Left renal cortex interstitium (tissue), 4 donors: Measurements from ENCODE around the gene DTNB. TPM values are rescaled to one million over a fixed set of nuclear protein-coding genes. Genes with fewer than 3 reads are reported as not detected.

ENCODE experiments used
- DNase-seq, 4 donors: peaks; one replicate each; pipeline ENCODE4 v3.0.0-alpha.2; 2013; ENCODE audit warnings: low read depth in 4 of 4, low spot score in 2 of 4, missing footprints in 1 of 4
- polyA plus RNA-seq, 4 donors: library from polyadenylated mRNA; unstranded; fragments of 120-200 nt; gene quantifications; one replicate each; pipeline ENCODE4 v1.2.1, GENCODE V29; 2013; ENCODE audit not compliant: insufficient read length in 4 of 4

DTNB gene
- polyA plus RNA-seq, 4 donors = 19.2 to 23.3 (median 21.5) TPM

DNA sequence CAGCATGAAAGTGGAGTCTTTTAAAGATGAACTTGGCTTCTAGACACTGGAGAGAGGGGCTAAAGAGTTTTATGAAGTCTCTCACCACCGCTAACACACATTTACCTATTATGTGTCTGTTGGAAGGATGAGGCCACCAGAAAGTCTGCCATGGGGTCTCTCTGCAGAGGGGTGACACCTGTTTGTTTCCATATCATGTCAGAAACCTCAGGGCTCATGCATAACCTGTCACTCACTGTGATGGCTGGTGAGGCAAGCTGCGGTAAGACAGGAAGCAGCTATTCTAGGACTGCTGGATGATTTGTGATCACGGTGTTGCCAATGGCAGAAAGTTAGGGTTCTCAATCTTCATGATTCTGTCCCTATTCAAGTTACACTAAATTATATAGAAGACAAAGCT, 270.9 kb downstream of the DTNB start:
- DNase-seq = no peak

DNA sequence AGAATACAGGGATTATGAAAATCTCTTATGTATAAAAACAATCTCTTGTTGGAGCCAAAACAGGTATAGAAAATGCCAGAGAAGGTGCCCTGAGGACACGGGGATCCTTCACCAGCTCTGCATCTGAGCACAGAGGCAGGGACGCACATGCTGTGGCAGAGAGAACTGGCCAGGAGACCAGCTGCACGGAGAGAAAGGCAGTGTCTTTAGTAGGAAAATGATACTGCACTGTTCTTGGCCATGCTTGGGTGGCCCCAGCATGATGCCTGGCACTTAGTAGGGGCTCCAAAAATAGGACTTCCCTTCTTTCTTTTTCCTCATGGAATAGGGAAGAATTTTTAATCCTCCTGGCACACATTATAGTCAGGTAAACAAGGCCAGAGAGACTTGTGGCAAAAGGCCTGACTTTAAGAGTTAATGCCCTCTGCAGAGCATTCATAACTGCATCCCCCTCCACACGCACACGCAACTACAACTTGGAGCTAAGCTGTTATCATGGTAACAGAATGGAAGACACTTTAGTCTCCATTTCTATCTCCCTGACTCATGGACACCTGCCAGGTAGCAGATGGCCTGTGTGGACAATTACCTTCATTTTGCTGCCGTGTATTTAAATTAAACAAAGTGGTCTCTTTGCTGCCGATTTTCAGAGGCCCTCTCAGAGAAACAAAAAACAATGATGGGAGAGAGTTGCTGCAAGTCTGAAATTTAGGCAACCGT, 271.9 kb downstream of the DTNB start:
- DNase-seq = no peak

DNA sequence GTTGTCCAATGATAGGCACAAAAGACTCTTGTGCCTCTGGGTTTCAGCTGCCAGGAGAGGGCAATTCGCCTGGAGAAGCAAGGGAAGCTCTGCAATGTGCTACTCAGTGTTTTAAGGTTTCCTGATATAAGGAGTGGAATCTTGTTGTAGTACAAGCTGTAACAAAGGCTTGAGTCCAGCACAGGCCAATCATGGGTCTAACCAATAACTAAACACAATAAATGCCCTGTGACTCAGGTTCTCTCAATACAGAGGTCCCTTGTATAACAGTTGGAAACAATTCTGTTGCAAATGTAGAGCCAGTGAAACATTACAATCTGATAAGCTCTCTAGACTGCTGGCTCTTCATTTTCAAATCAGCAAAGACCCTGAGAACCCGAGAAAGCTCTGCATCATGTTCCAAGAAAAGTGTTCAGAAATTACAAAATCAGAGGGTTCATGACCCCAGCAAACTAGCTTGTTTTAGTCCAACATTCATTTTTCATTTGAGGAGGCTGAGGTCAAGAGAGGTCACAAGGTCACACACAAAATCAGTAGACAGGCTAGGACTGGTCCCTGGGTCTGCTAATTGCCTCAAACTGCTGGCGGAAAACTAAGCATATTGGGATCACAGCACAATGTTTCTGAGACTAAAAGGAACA, 272.7 kb downstream of the DTNB start:
- no peak for DNase-seq

DNA sequence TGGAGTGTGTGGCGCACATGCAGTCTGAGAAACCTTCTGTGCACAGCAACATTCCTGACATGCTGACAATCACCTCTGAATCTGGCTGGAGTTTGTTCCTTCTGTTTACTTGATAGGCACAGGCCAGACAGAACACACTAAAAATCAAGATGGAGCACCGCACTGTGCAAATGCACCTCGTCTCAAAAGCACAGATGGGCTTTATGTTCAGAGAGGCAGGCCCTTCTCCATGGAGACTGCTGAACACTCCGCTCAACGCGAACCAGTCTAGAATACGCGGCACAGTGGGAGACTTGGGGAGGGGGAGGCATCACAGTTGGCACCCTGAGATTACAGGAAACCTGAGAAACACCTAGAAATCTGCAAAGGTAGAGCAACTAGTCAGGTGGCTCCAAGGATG, 273.2 kb downstream of the DTNB start:
- DNase-seq = no peak

DNA sequence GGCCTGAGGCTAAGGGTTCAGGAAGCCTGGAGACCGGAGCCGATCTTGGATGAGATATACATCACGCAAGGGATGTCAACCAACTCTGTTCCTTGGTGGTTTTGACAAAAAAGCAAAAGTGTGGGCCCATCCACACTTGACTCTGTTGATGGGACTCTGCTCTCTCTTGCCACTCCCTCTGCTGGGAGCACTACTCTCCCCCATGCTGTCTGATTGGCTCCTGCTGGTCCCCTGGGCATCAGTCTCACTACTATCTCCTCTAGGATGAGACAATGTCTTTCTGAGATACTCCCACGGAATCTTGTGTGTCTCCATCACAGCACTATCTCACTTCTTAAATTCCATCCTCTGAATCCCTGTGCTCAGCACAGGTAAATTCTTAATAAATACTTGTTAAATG, 274.8 kb downstream of the DTNB start:
- DNase-seq = no peak

DNA sequence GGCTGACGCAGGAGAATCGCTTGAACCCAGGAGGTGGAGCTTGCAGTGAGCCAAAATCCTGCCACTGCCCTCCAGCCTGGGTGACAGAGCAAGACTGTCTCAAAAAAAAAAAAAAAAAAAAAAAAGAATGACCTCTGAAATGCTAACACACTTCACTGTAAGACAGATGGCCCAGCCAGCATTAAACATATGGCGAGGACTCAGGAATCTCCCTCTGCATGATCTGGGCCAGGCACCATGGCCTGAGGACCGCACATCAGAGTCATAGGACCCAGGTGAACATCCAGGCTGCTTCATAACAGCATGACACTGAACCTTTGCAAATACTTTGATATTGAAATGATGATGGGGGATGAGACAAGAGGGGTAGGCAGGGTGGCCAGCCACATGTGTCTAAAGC, 275.6 kb downstream of the DTNB start:
- no peak for DNase-seq

DNA sequence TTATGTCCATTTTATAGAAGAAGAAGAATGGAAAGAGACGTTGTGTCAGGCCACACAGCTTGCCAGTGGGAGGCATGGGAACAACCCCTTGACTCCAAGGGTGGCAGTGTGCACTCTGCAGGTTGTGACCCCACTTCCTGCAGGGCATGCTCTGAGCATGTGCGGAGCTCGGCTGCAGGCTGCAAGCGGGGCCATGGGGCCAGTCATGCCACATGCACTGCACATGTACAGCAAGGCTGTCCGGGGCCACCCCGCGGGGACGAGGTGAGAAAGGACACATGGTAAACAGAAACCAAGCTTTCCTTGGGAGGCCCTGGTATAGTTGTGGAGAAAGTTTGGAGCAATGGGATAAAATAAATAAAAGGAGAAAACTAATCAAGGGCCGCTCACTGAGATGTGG, 284.2 kb downstream of the DTNB start:
- DNase-seq = no peak

DNA sequence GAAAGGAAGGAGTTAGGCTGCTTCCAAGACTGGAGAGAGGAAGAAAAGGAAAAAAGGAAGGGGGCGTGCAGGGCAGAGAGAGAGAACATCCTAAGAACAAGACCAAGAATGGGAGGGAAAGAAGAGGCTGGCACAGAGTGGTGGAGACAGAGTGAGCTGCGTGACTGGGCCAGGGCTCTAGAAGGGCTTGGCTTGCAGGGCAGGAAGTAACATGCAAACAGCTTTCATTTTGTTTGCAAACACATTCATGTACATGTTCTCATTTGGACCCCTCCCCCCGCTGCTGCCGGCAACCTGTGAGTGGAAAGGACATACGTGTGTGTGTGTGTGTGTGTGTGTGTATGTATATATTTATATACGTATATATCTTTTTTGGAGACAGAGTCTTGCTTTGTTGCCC, 284.9 kb downstream of the DTNB start:
- DNase-seq = no peak

DNA sequence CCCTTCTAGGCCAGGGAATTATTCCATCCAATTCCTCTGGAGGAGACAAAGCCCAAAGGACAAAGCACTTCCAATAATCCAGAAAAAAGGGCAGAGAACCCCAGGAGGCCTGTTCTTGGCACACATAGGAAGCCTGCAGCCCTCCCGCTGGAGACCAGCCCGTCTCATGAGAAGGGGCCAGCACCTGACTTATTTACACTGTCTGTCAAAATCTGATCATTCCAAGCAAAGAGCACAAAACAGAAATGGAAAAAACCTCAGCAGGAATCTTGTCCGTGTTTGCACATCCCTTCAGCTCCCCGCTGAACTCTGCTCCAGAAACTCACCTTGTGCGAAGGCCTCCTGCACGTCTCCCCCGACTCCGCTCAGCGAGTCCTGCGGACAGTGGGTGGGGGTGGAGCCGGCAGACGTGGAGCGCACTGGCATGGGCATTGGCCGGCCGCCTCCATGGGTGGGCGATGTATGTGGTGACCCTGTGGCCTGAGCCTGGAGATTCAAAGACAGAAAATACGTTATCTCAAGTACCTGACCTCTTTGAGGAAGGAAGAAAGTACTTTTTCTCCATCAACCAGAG, 285.4 kb downstream of the DTNB start:
- no peak for DNase-seq

DNA sequence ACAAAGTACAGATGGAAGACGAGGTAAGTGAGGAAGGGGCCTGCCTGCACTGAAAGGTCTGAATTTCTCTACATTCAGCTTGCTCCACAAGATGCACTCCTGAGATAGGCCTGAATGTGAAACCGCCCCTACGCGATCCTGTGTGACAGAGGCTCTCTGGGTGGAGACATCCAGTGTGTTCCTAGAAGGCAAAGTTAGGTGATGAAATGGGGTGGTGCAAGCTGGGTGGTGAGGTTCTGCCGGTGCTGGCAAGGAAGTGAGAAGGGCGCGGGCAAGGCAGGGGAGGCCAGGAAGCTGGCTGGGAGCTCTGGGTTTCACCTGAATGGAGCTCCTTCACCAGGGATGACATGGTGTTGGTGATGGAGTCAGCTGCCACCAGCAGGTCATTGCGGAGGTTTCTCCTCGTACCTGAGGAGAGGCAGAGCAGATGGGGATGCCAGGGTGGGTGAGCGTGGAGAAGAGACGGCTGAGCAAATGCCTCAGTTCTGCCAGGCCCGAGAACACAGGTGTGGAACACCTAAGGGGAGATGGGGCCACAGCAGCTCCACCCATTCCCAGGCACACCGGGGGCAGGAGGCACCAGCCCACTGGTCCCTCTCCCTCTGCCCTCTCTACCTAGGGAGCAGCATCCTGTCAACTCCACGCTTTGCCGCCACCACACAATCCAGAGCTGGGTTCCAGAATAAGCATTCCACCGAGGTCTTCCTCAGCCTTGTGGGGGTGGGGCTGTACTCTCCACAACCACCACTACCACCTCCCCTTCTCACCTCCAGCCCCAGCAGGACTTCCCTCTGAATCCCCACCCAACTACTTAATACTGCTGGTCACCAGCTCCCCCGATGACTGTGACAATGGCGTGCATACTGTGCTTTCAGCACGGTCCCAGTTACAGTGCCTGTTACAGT, 286.2 kb downstream of the DTNB start:
- DNase-seq = no peak

DNA sequence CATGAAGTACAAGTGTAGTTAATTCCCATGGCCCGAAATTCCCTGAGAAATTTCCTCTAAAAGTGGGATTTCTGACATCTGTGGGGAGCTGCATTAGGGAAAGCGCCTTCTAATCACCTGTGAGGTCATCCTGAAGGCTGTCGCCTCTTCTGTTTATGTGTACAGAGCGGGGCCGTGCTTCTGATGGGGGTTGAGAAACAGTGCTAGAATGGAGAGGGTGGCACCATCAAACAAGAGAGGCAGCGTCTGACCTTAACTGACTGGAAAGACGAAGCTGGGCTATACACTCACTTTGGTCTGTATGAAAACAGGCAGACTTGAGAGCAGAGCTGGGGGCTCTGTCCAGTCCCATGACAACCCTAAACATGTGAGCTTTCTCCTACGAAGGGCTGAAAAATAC, 287.5 kb downstream of the DTNB start:
- DNase-seq = no peak

DNA sequence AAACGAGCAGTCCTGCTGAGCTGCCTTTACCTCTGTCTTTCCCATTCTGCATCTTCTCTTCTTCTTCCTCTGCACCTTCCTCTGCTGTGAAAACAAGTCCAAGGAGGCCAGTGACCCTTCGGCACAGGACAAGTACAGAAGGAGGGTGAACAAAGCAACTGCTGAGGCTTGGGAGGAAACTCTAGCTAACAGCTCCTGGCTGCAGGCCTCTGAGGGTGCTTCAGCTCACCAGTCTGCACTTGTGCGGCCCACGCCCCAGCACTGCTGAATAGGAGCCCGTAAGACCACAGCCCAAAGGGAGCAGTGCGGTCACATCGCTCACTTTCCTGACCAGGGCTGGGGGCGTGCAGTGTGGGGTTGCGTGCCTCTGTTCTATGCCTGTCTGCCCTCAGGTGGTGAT, 289.6 kb downstream of the DTNB start:
- DNase-seq = no peak

DNA sequence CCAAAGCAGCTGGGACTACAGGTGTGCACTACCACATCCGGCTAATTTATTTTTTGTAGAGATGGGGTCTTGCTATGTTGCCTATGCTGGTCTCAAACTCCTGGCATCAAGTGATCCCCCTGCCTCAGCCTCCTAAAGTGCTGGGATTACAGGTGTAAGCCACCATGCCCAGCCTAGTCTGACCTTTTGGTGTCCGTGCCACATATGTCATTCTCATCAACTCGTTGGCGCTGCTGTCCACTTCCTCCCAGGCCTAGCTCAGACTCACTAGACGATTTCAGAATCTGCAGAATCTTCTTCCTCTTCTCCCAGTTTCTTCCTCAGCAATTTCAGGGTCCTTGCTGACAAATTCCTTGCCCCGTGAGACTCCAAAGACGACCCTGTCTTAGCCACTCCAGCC, 291.9 kb downstream of the DTNB start:
- DNase-seq = no peak

DNA sequence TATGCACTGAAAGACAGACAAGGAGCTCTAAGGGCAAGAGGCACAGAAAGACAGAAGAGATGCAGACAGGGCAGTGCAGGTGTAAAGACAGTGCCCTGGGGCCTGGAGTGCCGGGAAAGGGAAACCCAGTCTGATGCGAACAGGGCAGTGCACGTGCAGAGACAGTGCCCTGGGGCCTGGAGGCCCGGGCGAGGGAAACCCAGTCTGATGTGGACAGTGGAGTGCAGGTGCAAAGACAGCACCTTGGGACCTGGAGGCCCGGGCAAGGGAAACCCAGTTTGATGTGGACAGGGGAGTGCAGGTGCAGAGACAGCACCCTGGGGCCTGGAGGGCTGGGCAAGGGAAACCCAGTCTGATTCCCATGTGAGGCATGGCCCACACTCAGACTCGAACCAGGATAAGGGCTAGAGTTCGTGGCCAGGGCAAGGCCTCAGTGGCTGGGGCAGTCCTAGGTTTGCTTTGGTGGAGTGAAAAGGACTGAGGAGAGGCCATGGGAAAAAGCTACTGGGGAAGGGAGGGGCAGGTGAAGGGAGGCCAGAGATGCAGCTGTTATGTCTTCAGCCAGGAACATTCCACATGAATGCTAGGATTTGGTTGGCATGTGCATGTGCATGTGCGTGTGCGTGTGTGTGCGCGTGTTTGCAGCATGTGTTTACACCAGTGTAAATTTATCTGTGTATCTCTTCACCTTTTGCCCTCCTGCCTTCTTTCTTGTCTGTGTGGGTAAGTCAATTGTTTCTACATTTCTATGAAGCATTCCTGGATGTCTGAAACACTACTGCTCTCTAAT, 292.6 kb downstream of the DTNB start:
- no peak for DNase-seq

DNA sequence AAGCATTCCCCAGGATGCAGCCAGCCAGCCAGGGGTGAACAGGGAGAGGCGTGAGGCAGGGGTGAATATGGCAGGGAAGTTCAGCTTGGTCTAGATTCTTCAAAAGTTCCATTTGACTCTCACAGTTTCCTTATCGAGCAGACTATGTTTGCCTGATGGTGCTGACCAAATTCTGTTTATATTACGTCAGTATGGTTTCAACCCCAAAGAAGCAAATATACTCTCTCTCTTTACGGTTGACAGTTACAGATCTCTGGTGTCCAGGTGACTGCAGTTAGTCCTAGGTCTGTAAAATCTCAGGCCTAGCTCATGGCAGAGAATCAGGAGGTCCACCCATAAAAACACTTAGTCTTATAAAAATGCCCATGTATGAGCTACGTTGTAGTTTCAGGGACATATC, 293.4 kb downstream of the DTNB start:
- no peak for DNase-seq

DNA sequence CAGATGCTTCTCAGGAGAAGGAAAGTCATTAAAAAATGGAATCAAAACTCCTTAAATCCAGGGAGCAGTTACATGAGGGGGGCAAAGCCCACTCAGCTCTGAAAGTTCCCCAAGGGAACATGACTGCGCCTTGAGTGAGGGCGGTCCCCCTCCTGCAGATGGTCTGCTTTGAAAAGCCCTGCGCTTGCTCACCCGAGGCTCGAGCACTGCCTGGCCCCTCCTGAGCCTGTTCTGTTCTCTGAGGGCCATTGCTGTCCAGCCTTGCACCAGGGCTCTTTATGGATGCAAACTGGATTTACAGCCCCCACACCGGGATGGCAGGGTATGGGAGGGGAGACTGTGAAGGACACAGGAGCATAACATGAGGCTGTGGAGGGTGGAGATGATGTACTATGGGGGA, 293.8 kb downstream of the DTNB start:
- DNase-seq = no peak

DNA sequence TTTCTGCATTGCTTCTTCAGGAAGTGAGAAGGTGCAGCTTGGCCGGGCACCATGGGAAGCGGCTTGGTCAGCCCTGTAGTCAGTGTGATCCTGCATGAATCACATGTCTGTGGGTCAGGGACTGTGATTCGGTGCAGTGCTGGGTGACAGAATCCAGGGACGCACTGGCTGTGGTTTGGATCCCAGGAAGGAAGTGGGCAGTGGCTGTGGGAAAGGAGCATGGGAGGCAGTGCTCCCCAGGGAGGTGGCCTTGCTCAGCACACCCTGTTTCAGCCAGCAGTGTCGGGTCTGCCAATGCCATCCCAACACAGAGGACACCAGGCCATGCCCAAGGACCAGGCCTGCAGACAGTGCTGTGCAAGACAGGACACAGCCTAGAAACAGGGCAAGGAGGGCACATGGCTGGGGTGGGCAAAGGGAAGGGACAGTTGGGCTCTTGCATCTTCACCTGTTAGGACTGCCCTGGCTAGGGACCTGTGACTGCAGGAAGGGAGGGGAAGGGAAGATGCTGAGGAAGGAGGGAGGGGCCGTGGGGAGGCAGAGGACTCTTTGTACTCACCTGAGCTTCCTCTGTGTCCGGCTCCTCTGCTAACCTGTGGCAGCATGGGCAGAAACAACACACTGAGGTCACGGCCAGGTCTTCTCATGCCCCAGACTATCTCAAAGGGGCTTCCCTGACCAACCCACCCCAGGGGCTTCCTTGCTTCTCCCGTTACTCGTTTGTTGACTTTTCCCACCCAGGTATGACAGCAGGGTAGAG, 294.5 kb downstream of the DTNB start:
- DNase-seq = no peak

DNA sequence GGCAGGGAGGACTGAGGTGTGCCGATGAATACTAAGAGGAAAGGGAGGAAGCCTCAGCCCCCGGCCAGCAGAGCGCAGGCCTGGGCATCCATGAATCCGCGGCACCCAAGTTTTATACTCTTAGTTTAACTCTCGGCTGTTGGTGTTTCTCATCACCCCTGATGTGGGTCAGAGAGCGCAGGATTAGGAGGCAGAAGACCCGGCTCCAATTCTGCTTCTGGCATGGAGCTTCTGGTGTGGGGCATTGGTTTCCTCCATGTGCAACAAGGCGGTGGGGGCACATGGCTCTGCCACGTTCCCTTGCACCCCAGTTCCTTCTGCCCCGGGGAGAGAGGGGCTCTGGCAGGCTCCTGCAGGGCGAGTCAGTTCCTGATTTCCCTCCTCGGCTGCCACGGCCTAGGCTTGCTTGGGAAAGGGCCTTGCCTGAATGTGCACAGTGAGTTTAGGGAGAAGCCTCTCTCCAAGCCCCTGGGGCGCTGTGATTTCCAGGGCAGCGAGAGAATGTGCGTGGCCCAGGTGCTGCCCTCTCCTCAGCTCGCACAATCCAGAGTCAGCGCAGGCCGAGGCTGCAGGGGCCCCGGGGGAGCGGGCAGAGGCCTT, 295.5 kb downstream of the DTNB start:
- DNase-seq = no peak
